ENCODE measurements around the gene FAM174C.
A peak's percentile ranks its signal among the peaks of the same experiment; 100 is the strongest.
"Not testable (repeated sequence)": the region's sequence is repeated elsewhere in the genome, so short reads cannot be mapped to it uniquely, and the experiment has no call there.

Gene FAM174C

DNA sequence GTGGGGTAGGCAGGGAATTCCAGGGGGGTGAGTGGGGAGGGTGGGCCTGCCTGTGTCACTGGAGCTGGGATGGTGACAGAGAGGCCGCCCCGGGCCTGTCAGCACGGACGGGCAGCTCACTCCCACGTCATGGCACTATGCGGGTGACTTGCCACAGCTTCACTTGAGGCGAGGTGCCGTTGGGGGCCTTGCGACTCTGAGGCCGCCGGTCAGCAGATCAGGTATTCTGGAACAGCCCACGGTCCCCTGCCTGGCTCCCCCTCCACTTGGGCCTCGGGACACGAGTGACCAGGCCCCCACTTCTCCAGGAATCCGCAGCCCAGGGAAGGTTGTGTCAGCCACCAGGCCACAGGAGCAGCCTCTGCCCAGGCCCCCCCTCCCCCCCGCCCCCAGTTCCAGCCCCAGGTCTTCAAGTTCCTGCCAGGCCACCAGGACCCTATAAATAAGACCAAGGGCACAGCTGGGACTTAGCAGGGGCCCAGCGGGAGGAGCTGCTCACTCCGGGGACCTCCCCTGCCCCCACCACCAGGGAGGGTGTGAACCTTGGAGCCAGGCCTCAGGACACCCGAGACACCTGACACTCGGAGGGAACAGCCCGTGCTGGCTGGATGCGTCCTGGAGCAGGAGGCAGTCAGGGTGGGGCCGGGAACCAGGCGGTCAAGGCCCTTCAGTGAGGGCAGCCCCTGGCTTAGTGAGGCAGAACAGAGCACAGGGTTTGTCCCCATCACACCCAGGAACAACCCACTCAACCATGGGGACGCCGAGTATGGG lies 29.7 kb upstream of the FAM174C start:
- no peaks in the 10 kb centered on the region for H3K27me3 ChIP-seq (replicated peaks; ENCODE audit: control insufficient read depth, insufficient read depth, low read length, poor library complexity, severe bottlenecking)
- no peak for DNase-seq
- no peaks in the 10 kb centered on the region for H3K9me3 ChIP-seq (ENCODE audit: control insufficient read depth, low read length)
- H3K4me3 ChIP-seq (ENCODE audit: insufficient read depth, low read depth, low read length, poor library complexity, severe bottlenecking): no peak overlapping the region
- H3K27ac ChIP-seq (ENCODE audit: insufficient read depth, low read length, poor library complexity, severe bottlenecking): no peak overlapping the region
- H3K4me1 ChIP-seq (ENCODE audit: control insufficient read depth, insufficient read depth, low read length, poor library complexity, severe bottlenecking): peaks cover 37% of the 10 kb centered on the region
- H3K36me3 ChIP-seq (ENCODE audit: control insufficient read depth, insufficient read depth, low read length): no peaks in the 10 kb centered on the region

GRCh38 chr19:1246265-1247087 lies 28.9 kb upstream of the FAM174C start:
- H3K4me3 ChIP-seq (ENCODE audit: insufficient read depth, low read depth, low read length, poor library complexity, severe bottlenecking); H3K36me3 ChIP-seq (ENCODE audit: control insufficient read depth, insufficient read depth, low read length); H3K27ac ChIP-seq (ENCODE audit: insufficient read depth, low read length, poor library complexity, severe bottlenecking); H3K9me3 ChIP-seq (ENCODE audit: control insufficient read depth, low read length); H3K27me3 ChIP-seq (replicated peaks; ENCODE audit: control insufficient read depth, insufficient read depth, low read length, poor library complexity, severe bottlenecking); DNase-seq: not testable (repeated sequence)
- H3K4me1 ChIP-seq (ENCODE audit: control insufficient read depth, insufficient read depth, low read length, poor library complexity, severe bottlenecking): peaks cover 29% of the 10 kb centered on the region

- no peak for DNase-seq
- peak overlapping the region; percentile 62 for H3K4me3 ChIP-seq (ENCODE audit: insufficient read depth, low read depth, low read length, poor library complexity, severe bottlenecking)
- H3K4me1 ChIP-seq (ENCODE audit: control insufficient read depth, insufficient read depth, low read length, poor library complexity, severe bottlenecking): peaks cover 37% of the 10 kb centered on the region
- no peaks in the 10 kb centered on the region for H3K27me3 ChIP-seq (replicated peaks; ENCODE audit: control insufficient read depth, insufficient read depth, low read length, poor library complexity, severe bottlenecking)
- H3K36me3 ChIP-seq (ENCODE audit: control insufficient read depth, insufficient read depth, low read length): no peaks in the 10 kb centered on the region
- H3K27ac ChIP-seq (ENCODE audit: insufficient read depth, low read length, poor library complexity, severe bottlenecking): peak overlapping the region; percentile 90
- H3K9me3 ChIP-seq (ENCODE audit: control insufficient read depth, low read length): no peaks in the 10 kb centered on the region
These were observed 27.6 kb upstream of the FAM174C start for GRCh38 chr19:1247748-1248138.

GRCh38 chr19:1248139-1248785 lies 27.1 kb upstream of the FAM174C start, which contains the start of gene MIDN:
Gene MIDN, plus strand, starts transcription at chr19:1248583. Its CDS starts 1,714 bp downstream, at chr19:1250297.
- no peaks in the 10 kb centered on the region for H3K9me3 ChIP-seq (ENCODE audit: control insufficient read depth, low read length)
- no peaks in the 10 kb centered on the region for H3K36me3 ChIP-seq (ENCODE audit: control insufficient read depth, insufficient read depth, low read length)
- peaks cover 41% of the 10 kb centered on the region for H3K4me1 ChIP-seq (ENCODE audit: control insufficient read depth, insufficient read depth, low read length, poor library complexity, severe bottlenecking)
- DNase-seq: peak; percentile 69 to 74 (median 73)
- H3K27ac ChIP-seq (ENCODE audit: insufficient read depth, low read length, poor library complexity, severe bottlenecking): peak within 1 kb of the TSS; percentile 90
- H3K27me3 ChIP-seq (replicated peaks; ENCODE audit: control insufficient read depth, insufficient read depth, low read length, poor library complexity, severe bottlenecking): no peaks in the 10 kb centered on the region
- peak within 1 kb of the TSS; percentile 62 for H3K4me3 ChIP-seq (ENCODE audit: insufficient read depth, low read depth, low read length, poor library complexity, severe bottlenecking)

GRCh38 chr19:1248786-1249297 lies 26.5 kb upstream of the FAM174C start:
- peak overlapping the region; percentile 62 for H3K4me3 ChIP-seq (ENCODE audit: insufficient read depth, low read depth, low read length, poor library complexity, severe bottlenecking)
- no peaks in the 10 kb centered on the region for H3K9me3 ChIP-seq (ENCODE audit: control insufficient read depth, low read length)
- no peaks in the 10 kb centered on the region for H3K27me3 ChIP-seq (replicated peaks; ENCODE audit: control insufficient read depth, insufficient read depth, low read length, poor library complexity, severe bottlenecking)
- peaks cover 47% of the 10 kb centered on the region for H3K4me1 ChIP-seq (ENCODE audit: control insufficient read depth, insufficient read depth, low read length, poor library complexity, severe bottlenecking)
- H3K27ac ChIP-seq (ENCODE audit: insufficient read depth, low read length, poor library complexity, severe bottlenecking): peak overlapping the region; percentile 90
- peaks cover 6% of the 10 kb centered on the region for H3K36me3 ChIP-seq (ENCODE audit: control insufficient read depth, insufficient read depth, low read length)
- DNase-seq: peak; percentile 77 to 84 (median 78)

DNA sequence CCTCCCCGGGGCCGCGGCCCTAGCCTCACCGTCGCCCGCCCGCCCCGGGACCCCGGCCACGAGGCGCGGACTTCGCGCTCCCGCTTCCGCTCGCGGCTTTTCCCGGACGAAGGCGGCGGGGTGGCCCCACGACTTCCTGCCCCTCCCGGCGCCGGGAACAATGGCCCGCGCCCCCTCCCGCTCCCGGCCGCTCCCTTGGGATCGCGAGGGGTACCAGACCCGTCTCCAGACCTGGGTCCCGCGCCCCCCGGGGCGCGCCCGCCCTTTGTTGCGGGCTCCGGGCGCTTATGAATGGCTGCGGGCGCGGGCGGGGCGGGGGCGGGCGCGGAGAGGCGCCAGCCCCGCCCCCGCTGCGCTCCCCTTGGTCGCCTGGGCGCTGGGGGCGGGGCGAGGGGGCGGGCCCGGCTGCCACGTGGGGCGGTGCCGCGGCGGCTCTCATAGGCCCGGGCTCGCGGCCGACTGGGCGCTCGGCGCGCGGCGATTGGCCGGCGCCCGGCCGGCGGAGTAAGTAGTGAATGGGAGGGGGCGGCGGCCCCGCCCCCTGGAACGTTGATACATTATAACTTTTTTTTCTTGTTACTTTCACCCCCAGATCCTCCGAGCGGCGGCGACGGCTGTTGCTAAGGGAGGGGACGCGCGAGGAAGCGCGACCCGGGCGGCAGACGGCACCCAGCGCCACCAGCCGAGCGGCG lies 25.9 kb upstream of the FAM174C start:
- DNase-seq: peak; percentile 89 to 94 (median 91)
- Histone ChIP-seq H3K27ac (ENCODE audit: insufficient read depth, low read length, poor library complexity, severe bottlenecking) (peak overlapping the region; percentile 90), H3K27me3 (replicated peaks; ENCODE audit: control insufficient read depth, insufficient read depth, low read length, poor library complexity, severe bottlenecking) (no peaks in the 10 kb centered on the region), H3K9me3 (ENCODE audit: control insufficient read depth, low read length) (no peaks in the 10 kb centered on the region), H3K4me3 (ENCODE audit: insufficient read depth, low read depth, low read length, poor library complexity, severe bottlenecking) (peak overlapping the region; percentile 96), H3K4me1 (ENCODE audit: control insufficient read depth, insufficient read depth, low read length, poor library complexity, severe bottlenecking) (peaks cover 48% of the 10 kb centered on the region), H3K36me3 (ENCODE audit: control insufficient read depth, insufficient read depth, low read length) (peaks cover 12% of the 10 kb centered on the region)

- peak overlapping the region; percentile 96 for H3K4me3 ChIP-seq (ENCODE audit: insufficient read depth, low read depth, low read length, poor library complexity, severe bottlenecking)
- no peak for DNase-seq
- H3K27me3 ChIP-seq (replicated peaks; ENCODE audit: control insufficient read depth, insufficient read depth, low read length, poor library complexity, severe bottlenecking): no peaks in the 10 kb centered on the region
- peaks cover 17% of the 10 kb centered on the region for H3K36me3 ChIP-seq (ENCODE audit: control insufficient read depth, insufficient read depth, low read length)
- H3K9me3 ChIP-seq (ENCODE audit: control insufficient read depth, low read length): no peaks in the 10 kb centered on the region
- peak overlapping the region; percentile 89 for H3K27ac ChIP-seq (ENCODE audit: insufficient read depth, low read length, poor library complexity, severe bottlenecking)
- H3K4me1 ChIP-seq (ENCODE audit: control insufficient read depth, insufficient read depth, low read length, poor library complexity, severe bottlenecking): peaks cover 48% of the 10 kb centered on the region
These were observed 25.3 kb upstream of the FAM174C start for GRCh38 chr19:1249990-1250436.

GRCh38 chr19:1250437-1251260 lies 24.7 kb upstream of the FAM174C start:
- Histone ChIP-seq H3K36me3 (ENCODE audit: control insufficient read depth, insufficient read depth, low read length) (peaks cover 24% of the 10 kb centered on the region), H3K4me1 (ENCODE audit: control insufficient read depth, insufficient read depth, low read length, poor library complexity, severe bottlenecking) (peaks cover 50% of the 10 kb centered on the region), H3K9me3 (ENCODE audit: control insufficient read depth, low read length) (no peaks in the 10 kb centered on the region), H3K27ac (ENCODE audit: insufficient read depth, low read length, poor library complexity, severe bottlenecking) (peak overlapping the region; percentile 89), H3K4me3 (ENCODE audit: insufficient read depth, low read depth, low read length, poor library complexity, severe bottlenecking) (peak overlapping the region; percentile 96), H3K27me3 (replicated peaks; ENCODE audit: control insufficient read depth, insufficient read depth, low read length, poor library complexity, severe bottlenecking) (no peaks in the 10 kb centered on the region)
- peak; percentile 43 to 50 (median 50) for DNase-seq

Data from effector memory CD4-positive, alpha-beta T cell (primary cell).